ENCODE data around the gene XPO4. TPM values are rescaled to one million over a fixed set of nuclear protein-coding genes. Genes with fewer than 3 reads are reported as not detected.

XPO4 gene
- total RNA-seq, 1 experiment from 2014 or later = 33.4 TPM

DNA sequence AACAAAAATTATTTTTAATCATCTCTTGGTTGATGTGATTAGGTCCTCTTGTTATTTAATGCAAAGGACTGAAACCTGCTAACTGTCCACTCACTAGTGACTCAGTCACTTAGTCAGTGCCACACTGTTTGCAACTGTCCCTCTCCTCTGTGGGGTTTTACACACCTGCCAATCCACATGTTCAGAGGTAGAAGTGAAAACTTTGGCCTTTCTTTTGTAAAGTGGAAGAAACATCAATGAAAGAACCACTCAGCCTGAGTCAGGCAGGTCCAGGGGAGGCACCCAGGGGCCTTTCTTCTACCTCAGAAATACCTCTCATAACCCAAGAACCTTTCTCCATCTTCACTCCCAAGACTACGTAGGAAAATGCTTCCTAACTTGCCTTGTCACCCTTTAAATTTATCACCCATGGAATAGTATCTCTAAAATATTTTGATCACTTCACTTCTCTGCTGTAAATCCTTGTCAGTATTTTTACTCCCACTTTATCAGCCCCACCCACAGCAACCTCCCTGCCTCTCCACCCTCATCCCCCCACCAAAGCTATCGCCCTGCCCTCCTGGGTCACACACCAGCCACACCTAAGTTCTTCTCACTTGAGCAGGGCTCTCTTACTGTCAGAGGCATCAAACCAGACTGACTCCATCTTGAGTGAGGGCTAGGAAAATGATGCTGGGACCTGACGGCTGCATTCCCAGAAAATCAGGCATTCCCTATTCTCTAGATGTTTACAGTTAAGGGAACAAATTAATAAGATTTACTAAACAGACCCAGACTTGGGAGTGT, 99.2 kb downstream of the XPO4 start:
- Histone ChIP-seq H3K4me3 (ENCODE audit: insufficient read depth, low read depth, low read length) (no peak overlapping the region), H3K36me3 (replicated peaks; ENCODE audit: control insufficient read depth, insufficient read depth, low read length) (peaks cover 3% of the 10 kb centered on the region)
- no peak for DNase-seq

DNA sequence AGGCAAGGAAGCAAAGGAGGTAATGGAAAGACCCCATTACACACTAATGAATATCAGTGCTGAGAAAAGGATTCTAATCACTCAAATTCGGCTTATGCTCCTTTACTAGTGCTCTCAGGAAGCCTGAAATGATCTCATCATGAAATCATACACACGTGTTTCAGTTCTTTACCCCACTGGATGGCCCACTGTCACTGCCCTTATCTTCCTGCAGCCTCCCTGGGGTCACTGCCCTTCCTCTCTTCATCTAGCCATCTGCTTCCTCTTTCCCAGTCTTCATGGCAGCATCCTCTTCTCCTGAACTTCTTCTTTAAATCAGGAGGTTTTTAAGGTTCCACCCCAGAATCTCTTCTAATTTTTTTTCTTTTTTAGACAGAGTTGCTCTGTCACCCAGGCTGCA, 100.8 kb downstream of the XPO4 start:
- no peak for DNase-seq
- H3K4me3 ChIP-seq (ENCODE audit: insufficient read depth, low read depth, low read length) = no peak overlapping the region
- H3K36me3 ChIP-seq (replicated peaks; ENCODE audit: control insufficient read depth, insufficient read depth, low read length) = peaks cover 5% of the 10 kb centered on the region; the same call in 1 of the 2 replicates
- no peaks in the 10 kb centered on the region for H3K27me3 ChIP-seq (ENCODE audit: control insufficient read depth, insufficient read depth, low read length)

More for the DNA sequence above, 99.2 kb downstream of the XPO4 start:
- no peaks in the 10 kb centered on the region for H3K27me3 ChIP-seq (ENCODE audit: control insufficient read depth, insufficient read depth, low read length)

DNA sequence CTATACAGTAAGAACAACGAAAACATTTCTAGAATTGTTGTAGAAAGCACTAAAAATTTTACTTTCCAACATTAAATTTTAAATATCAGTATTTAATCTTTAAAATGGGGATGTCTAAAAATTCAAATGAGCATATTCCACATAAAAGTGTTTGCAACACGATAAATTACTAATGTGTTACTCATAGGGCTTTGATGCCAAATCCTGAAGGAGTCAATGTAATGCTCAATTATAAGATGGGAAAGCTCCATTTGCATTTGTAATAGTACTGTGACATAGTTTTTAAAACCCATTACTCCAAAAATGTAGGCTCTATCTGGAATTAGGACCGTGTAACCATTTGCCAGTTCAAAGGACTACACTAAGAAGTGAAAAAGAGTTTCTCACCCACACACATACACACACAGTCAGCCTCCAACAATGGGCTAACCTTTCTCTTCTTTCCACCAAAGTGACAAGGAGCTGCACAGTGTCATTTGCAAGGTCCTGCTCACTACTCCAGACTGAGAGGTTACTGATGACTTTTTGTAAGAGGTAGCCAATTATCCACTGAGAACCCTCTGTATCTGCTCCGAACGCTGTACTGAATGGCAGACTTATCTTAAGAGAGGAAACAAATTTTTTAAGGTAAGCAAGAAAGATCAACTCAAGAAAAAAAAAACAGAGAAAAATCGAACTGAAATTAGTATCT, 102.7 kb downstream of the XPO4 start:
- H3K27me3 ChIP-seq (ENCODE audit: control insufficient read depth, insufficient read depth, low read length) = no peaks in the 10 kb centered on the region
- H3K36me3 ChIP-seq (replicated peaks; ENCODE audit: control insufficient read depth, insufficient read depth, low read length) = peaks cover 13% of the 10 kb centered on the region
- DNase-seq = no peak
- no peak overlapping the region for H3K4me3 ChIP-seq (ENCODE audit: insufficient read depth, low read depth, low read length)

DNA sequence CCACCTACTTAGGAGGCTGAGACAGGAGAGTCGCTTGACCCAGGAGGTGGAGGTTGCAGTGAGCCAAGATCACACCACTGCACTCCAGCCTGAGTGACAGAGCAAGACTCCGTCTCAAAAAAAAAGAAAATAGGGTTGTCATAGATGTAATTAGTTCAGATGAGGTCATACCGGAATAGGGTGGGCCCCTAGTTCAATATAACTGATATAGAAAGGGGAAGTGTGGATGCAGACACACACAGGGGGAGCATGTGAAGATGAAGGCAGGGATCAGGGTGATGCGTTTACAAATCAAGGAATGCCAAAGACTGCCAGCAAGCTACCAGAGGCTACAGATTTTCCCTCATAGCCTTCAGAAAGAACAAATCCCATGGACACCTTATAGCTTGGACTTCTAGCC, 104.5 kb downstream of the XPO4 start:
- H3K27me3 ChIP-seq (ENCODE audit: control insufficient read depth, insufficient read depth, low read length) = no peaks in the 10 kb centered on the region
- peaks cover 13% of the 10 kb centered on the region for H3K36me3 ChIP-seq (replicated peaks; ENCODE audit: control insufficient read depth, insufficient read depth, low read length)
- DNase-seq = no peak
- no peak overlapping the region for H3K4me3 ChIP-seq (ENCODE audit: insufficient read depth, low read depth, low read length)

DNA sequence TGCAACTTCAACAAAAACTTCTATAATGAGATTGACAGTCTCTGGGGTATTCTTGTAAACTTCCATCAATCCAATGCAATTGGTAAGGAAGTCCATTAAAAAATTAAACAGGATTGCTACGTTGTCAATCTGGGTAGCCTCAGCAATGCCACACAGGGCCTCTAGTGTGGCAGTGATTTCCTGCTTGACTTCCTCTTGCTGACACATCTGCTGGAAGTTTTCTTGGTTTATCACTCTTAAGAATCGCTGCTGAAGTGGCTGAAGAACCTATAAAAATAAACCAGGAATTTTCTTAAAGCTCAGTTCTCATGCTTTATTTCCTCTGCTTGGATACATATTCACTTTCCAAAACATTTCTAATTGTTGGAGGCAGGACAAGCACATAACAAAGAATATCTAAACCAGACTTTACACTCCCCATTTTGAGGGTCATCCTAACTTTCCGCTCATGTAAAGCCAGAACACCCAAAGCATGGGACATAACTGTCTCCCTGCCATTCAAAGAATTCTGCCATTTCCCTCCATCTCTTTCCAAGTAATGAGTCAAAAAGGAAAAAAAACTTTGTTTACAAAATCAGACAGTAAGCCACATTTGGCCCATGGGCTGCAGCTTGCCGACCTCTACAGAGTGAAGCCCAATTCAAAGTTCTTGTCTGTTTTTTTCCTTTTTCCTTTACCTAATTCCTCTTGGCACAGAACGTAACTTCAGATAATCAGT, 105.6 kb downstream of the XPO4 start:
- Histone ChIP-seq H3K36me3 (replicated peaks; ENCODE audit: control insufficient read depth, insufficient read depth, low read length) (peaks cover 13% of the 10 kb centered on the region), H3K27me3 (ENCODE audit: control insufficient read depth, insufficient read depth, low read length) (no peaks in the 10 kb centered on the region), H3K4me3 (ENCODE audit: insufficient read depth, low read depth, low read length) (no peak overlapping the region)
- no peak for DNase-seq

DNA sequence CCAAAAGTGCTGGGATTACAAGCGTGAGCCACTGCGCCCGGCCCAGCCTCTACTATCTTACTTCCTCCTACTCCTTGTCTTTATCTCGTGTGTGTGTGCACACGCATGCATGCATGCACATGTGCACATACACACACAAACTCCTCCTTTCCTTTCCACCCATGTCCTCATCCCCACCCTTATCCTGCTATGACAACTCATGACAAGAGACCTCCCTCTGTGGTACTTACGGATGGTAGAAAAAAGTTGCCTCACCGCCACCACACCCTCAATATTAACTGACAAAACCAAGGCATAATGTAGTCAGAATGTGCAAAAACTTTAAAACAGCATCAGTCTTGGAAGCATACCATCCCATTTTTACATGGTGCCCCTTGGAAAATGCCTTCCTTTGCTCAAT, 112.9 kb downstream of the XPO4 start:
- Histone ChIP-seq H3K36me3 (replicated peaks; ENCODE audit: control insufficient read depth, insufficient read depth, low read length) (peaks cover 6% of the 10 kb centered on the region), H3K4me3 (ENCODE audit: insufficient read depth, low read depth, low read length) (no peak overlapping the region), H3K27me3 (ENCODE audit: control insufficient read depth, insufficient read depth, low read length) (no peaks in the 10 kb centered on the region)
- DNase-seq = no peak

DNA sequence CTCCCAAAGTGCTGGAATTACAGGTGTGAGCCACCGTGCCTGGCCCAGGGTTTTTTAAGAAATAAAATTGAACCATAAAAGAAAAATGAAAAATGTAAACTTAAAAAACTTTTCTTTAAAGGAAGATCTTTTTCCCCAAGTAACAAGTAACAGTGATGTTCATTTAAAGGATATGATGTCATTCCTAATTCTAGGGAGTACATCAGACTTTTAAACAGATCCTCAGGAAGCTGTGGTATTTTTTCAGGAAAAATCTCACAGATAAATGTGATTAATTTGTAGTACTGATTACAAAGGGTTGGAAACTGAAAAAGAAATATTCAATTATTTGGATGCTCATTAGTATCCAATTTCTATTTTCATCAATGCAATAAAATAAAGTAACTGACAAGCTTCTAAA, 114.2 kb downstream of the XPO4 start:
- no peak overlapping the region for H3K4me3 ChIP-seq (ENCODE audit: insufficient read depth, low read depth, low read length)
- H3K27me3 ChIP-seq (ENCODE audit: control insufficient read depth, insufficient read depth, low read length) = no peaks in the 10 kb centered on the region
- peaks cover 8% of the 10 kb centered on the region for H3K36me3 ChIP-seq (replicated peaks; ENCODE audit: control insufficient read depth, insufficient read depth, low read length)
- DNase-seq = no peak

DNA sequence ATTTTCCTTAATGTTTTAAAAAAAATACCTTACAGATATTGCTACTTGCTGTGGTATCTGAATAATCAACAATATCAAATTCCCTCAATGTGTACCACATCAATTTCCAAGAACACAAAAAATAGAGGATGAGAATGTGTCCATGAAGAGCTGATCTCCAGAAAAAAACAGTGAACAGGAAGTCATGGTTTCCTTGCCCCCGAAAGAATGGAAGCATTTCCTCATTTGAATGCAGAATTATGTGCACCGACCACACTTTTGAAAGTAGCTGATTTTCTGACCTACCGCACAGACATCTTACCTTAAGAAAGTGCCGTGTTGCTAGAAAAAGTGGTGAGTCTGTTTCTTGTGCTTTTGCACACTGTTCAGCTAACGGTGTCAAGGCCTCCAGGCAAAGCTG, 115.4 kb downstream of the XPO4 start:
- DNase-seq = no peak
- Histone ChIP-seq H3K27me3 (ENCODE audit: control insufficient read depth, insufficient read depth, low read length) (no peaks in the 10 kb centered on the region), H3K4me3 (ENCODE audit: insufficient read depth, low read depth, low read length) (no peak overlapping the region), H3K36me3 (replicated peaks; ENCODE audit: control insufficient read depth, insufficient read depth, low read length) (peaks cover 8% of the 10 kb centered on the region)

DNA sequence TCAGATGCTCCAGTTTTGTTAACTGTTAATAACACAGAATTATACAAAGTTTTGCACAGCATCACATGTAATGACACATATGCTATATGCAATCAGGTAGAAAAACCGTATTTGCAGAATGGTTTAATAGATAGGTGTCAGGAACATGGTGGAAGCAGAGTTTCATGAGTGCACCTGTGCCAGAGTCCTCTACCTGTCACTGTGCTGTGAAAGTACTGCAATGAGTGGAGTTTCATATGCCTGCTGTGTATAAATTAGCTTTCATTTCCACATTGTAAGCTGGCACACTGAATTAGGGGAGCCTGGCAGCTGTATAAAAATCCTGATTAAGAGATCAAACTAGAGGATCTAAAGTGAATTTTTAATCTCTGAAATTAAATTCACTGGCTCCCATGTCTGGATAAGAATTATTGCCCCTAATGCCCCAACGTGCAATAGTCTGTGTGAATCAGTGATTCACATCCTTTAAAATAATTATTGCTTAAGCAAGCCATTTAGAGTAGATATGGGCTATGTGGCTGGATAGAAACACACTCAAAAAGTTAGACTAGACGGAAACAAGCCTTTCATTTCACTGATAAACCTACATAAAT, 120.3 kb downstream of the XPO4 start:
- Histone ChIP-seq H3K27me3 (ENCODE audit: control insufficient read depth, insufficient read depth, low read length) (no peaks in the 10 kb centered on the region), H3K4me3 (ENCODE audit: insufficient read depth, low read depth, low read length) (no peak overlapping the region), H3K36me3 (replicated peaks; ENCODE audit: control insufficient read depth, insufficient read depth, low read length) (peaks cover 3% of the 10 kb centered on the region)
- DNase-seq = no peak

DNA sequence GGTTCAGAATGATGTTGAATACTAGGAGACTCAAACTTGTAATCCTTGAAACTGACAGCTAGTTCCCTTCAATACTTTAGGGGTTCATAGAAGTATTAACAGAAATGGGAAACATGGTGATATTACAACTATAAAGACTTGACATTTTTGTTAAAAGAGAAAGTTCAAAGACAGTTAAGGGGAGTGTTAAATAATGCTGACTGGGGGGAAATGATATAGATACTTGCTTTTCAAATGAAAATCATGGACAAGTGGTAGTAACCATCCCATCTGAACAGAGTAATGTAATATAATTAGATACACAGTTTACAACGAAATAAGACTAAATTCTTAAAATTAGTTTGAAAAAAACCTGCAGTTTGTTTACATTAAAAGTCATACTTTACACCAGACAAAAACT, 122.2 kb downstream of the XPO4 start:
- Histone ChIP-seq H3K27me3 (ENCODE audit: control insufficient read depth, insufficient read depth, low read length) (no peaks in the 10 kb centered on the region), H3K4me3 (ENCODE audit: insufficient read depth, low read depth, low read length) (no peak overlapping the region), H3K36me3 (replicated peaks; ENCODE audit: control insufficient read depth, insufficient read depth, low read length) (peaks cover 1% of the 10 kb centered on the region)
- DNase-seq = no peak

DNA sequence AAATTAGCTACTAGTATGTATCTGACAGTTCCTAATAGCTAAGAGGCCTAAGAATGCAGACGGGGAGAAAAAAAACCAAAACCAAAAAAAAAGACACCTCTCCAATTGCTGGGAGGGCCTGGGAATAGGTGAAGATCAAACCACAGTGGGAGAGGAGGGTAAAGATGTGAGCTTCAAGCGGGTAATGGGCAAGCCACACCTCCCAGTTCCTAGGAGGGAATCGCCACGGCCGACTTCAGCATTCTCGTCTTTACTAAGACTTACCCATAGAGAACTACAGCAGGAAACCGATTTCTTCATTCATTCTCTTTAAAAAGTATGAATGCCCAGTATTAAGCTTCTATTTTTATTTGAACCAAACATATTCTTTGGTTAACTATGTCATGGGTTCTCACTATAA, 123.1 kb downstream of the XPO4 start:
- no peak for DNase-seq
- Histone ChIP-seq H3K4me3 (ENCODE audit: insufficient read depth, low read depth, low read length) (no peak overlapping the region), H3K27me3 (ENCODE audit: control insufficient read depth, insufficient read depth, low read length) (no peaks in the 10 kb centered on the region), H3K36me3 (replicated peaks; ENCODE audit: control insufficient read depth, insufficient read depth, low read length) (peaks cover 1% of the 10 kb centered on the region)

DNA sequence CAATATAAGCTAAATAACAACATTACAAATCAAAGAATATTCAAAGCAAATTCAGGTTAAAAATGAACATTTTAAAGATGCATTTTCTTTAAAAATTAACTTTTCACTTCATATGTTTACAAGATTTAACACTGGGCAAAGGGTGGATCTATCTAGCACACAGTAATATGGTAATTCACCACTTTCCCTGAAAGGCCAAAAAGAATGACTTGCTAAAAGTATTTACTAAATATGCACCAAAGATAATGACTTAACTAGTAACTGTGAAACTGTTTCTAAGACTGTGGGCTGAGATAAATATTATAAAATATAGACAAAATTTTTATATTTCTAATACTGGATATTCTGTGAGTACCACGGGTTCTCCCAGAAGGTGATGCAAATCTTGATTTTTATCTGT, 124.2 kb downstream of the XPO4 start:
- no peaks in the 10 kb centered on the region for H3K27me3 ChIP-seq (ENCODE audit: control insufficient read depth, insufficient read depth, low read length)
- no peak for DNase-seq
- H3K36me3 ChIP-seq (replicated peaks; ENCODE audit: control insufficient read depth, insufficient read depth, low read length) = no peaks in the 10 kb centered on the region; the same call in 1 of the 2 replicates
- H3K4me3 ChIP-seq (ENCODE audit: insufficient read depth, low read depth, low read length) = no peak overlapping the region

DNA sequence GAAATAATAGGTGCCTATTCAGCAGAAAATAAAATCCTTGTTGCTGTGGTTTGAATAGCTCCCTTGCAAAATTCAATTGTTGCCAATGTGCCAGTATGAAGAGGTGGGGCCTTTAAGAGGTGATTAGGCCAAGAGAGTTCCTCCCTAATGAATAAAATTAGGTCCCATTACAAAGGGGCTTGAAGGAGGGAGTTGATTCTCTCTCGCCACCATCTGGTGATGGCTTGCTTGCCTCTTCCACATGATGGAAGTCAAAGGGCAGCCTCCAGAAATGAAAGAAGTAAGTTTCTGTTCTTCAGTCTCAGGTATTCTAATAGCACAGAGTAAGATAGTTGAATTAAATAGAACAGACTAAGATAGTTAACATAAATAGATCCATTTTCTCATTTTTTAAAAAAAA, 125.8 kb downstream of the XPO4 start:
- no peak overlapping the region for H3K4me3 ChIP-seq (ENCODE audit: insufficient read depth, low read depth, low read length)
- peak; percentile 28 for DNase-seq
- H3K27me3 ChIP-seq (ENCODE audit: control insufficient read depth, insufficient read depth, low read length) = no peaks in the 10 kb centered on the region
- H3K36me3 ChIP-seq (replicated peaks; ENCODE audit: control insufficient read depth, insufficient read depth, low read length) = no peaks in the 10 kb centered on the region

DNA sequence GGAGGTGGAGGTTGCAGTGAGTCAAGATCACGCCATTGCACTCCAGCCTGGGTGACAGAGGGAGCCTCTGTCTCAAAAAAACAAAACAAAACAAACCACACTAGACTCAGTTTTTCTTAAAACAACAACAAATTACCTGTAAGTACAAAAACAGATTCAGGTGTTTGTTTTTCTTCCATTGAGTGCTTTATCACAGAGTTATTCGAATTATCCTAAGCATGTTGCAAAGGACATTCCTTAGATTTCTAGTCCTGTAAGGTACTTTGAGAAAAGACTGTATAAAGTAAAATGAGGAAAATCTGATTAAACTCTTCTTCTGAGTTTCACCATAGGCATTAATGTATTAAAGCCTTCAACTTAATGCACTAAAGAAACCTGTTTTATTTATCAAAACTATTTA, 126.6 kb downstream of the XPO4 start:
- Histone ChIP-seq H3K27me3 (ENCODE audit: control insufficient read depth, insufficient read depth, low read length) (no peaks in the 10 kb centered on the region), H3K36me3 (replicated peaks; ENCODE audit: control insufficient read depth, insufficient read depth, low read length) (no peaks in the 10 kb centered on the region), H3K4me3 (ENCODE audit: insufficient read depth, low read depth, low read length) (no peak overlapping the region)
- no peak for DNase-seq

All from H7 (cell line).